LNCaP clone FGC (cell line): ENCODE measurements around the gene MOSMO.

Source experiments
- DNase-seq: peaks from one replicate; pipeline ENCODE4 v3.0.0-alpha.2; 2011; ENCODE audit warnings: low read depth
- H3K4me3 ChIP-seq: 2 replicates; pipeline ENCODE4 v1.5.1; 2011; ENCODE audit warnings: mild to moderate bottlenecking, low read depth, low read length, control low read depth
- CTCF ChIP-seq: IDR thresholded peaks from 2 replicates; pipeline ENCODE4 v1.5.1; 2012; ENCODE audit warnings: mild to moderate bottlenecking; ENCODE audit not compliant: control insufficient read depth, insufficient read depth; ENCODE audit errors: extremely low read depth

MOSMO gene

GRCh38 chr16:22130528-22130927, 122.6 kb downstream of the MOSMO start:
- no peak overlapping the region for H3K4me3 ChIP-seq
- no peak for DNase-seq
- TF ChIP-seq CTCF, result no peak

GRCh38 chr16:22132801-22133200, 124.9 kb downstream of the MOSMO start:
- DNase-seq, result no peak
- no peak for TF ChIP-seq CTCF
- no peak overlapping the region for H3K4me3 ChIP-seq
